ENCODE data around the gene DTX3.
"Not testable (repeated sequence)": the region's sequence is repeated elsewhere in the genome, so short reads cannot be mapped to it uniquely, and the experiment has no call there.

The DTX3 gene

GRCh38 chr12:57607958-57608663, 3.5 kb downstream of the DTX3 start:
- no peak for DNase-seq

GRCh38 chr12:57609101-57609780, 4.6 kb downstream of the DTX3 start:
- no peak for DNase-seq

GRCh38 chr12:57609781-57610553, 5.3 kb downstream of the DTX3 start:
- DNase-seq, result no peak

- DNase-seq, result no peak
Measured at GRCh38 chr12:57610554-57611107, 6.0 kb downstream of the DTX3 start.

GRCh38 chr12:57611108-57611826, 6.6 kb downstream of the DTX3 start, which contains the start of gene ARHGEF25:
ARHGEF25 (plus strand) TSS chr12:57611435; CDS start chr12:57611895, 460 bp downstream.
- peak; percentile 77 for DNase-seq

GRCh38 chr12:57611827-57612710, 7.4 kb downstream of the DTX3 start:
- no peak for DNase-seq

GRCh38 chr12:57612711-57613426, 8.2 kb downstream of the DTX3 start:
- no peak for DNase-seq

- no peak for DNase-seq
Measured at GRCh38 chr12:57613427-57614109, 8.9 kb downstream of the DTX3 start.

- no peak for DNase-seq
Measured at GRCh38 chr12:57614178-57614947, 9.7 kb downstream of the DTX3 start.

- no peak for DNase-seq
Measured at GRCh38 chr12:57614948-57615500, 10.4 kb downstream of the DTX3 start.

- no peak for DNase-seq
Measured at GRCh38 chr12:57615637-57616036, 11.0 kb downstream of the DTX3 start.

GRCh38 chr12:57616383-57617101, 11.9 kb downstream of the DTX3 start:
- peak; percentile 77 for DNase-seq

- no peak for DNase-seq
Measured at GRCh38 chr12:57617942-57618341, 13.3 kb downstream of the DTX3 start.

GRCh38 chr12:57618431-57618830, 13.8 kb downstream of the DTX3 start:
- not testable (repeated sequence) for DNase-seq

GRCh38 chr12:57618966-57619433, 14.4 kb downstream of the DTX3 start:
- DNase-seq, result no peak

GRCh38 chr12:57619434-57620244, 15.0 kb downstream of the DTX3 start:
- no peak for DNase-seq

- DNase-seq, result no peak
Measured at GRCh38 chr12:57620245-57620935, 15.8 kb downstream of the DTX3 start.
